HG03520 (cell line): ENCODE results near the gene MAGI1.
"Not testable (repeated sequence)": the region's sequence is repeated elsewhere in the genome, so short reads cannot be mapped to it uniquely, and the experiment has no call there.

Experiments
- ATAC-seq: cut with Tn5 transposase; IDR thresholded peaks from one replicate; pipeline ENCODE4 v1.9.1; 2021; ENCODE audit warnings: mild to moderate bottlenecking, moderate library complexity; ENCODE audit not compliant: unreplicated experiment

Gene MAGI1

GRCh38 chr3:66041116-66041515 is 2.4 kb upstream of the MAGI1 start:
- ATAC-seq = no peak

GRCh38 chr3:66039590-66039887 is 821 bp upstream of the MAGI1 start:
- ATAC-seq = no peak

GRCh38 chr3:66038384-66038725 is 363 bp downstream of the MAGI1 start:
- ATAC-seq = peak; percentile 30

- ATAC-seq = no peak
Observed at GRCh38 chr3:66037986-66038369, 740 bp downstream of the MAGI1 start.

- no peak for ATAC-seq
Observed at GRCh38 chr3:66037330-66037985, 1.3 kb downstream of the MAGI1 start.

GRCh38 chr3:66036586-66037148 is 2.1 kb downstream of the MAGI1 start:
- no peak for ATAC-seq

- no peak for ATAC-seq
Observed at GRCh38 chr3:66035763-66036477, 2.8 kb downstream of the MAGI1 start.

GRCh38 chr3:66033241-66034138 is 5.2 kb downstream of the MAGI1 start:
- no peak for ATAC-seq

- ATAC-seq = no peak
Observed at GRCh38 chr3:66031102-66031698, 7.5 kb downstream of the MAGI1 start.

GRCh38 chr3:66029443-66029842 is 9.3 kb downstream of the MAGI1 start:
- ATAC-seq = no peak

GRCh38 chr3:66029014-66029413 is 9.7 kb downstream of the MAGI1 start:
- no peak for ATAC-seq

- ATAC-seq = no peak
Observed at GRCh38 chr3:66028457-66028856, 10.3 kb downstream of the MAGI1 start.

GRCh38 chr3:66027099-66027498 is 11.6 kb downstream of the MAGI1 start:
- not testable (repeated sequence) for ATAC-seq

GRCh38 chr3:66023738-66024385 is 14.9 kb downstream of the MAGI1 start:
- no peak for ATAC-seq

GRCh38 chr3:66023229-66023628 is 15.5 kb downstream of the MAGI1 start:
- no peak for ATAC-seq

- ATAC-seq = no peak
Observed at GRCh38 chr3:66021731-66022131, 17.0 kb downstream of the MAGI1 start.

- ATAC-seq = no peak
Observed at GRCh38 chr3:66019896-66020295, 18.8 kb downstream of the MAGI1 start.

- no peak for ATAC-seq
Observed at GRCh38 chr3:66018057-66019033, 20.4 kb downstream of the MAGI1 start.

GRCh38 chr3:66017591-66017990 is 21.1 kb downstream of the MAGI1 start:
- ATAC-seq = no peak

GRCh38 chr3:66017084-66017483 is 21.6 kb downstream of the MAGI1 start:
- no peak for ATAC-seq
